K562 treated with DMSO at 1 percent for 4 hours (cell line): ENCODE results near the gene HCAR2. TPM values are rescaled to one million over a fixed set of nuclear protein-coding genes. Genes with fewer than 3 reads are reported as not detected.

Source experiments
- total RNA-seq: library from RNA; unstranded; fragments of 300-600 nt; gene quantifications from 2 replicates; pipeline ENCODE4 v1.2.3, GENCODE V29; 2022; ENCODE audit not compliant: insufficient read depth

Gene HCAR2
- not detected in 2 replicates for total RNA-seq

DNA sequence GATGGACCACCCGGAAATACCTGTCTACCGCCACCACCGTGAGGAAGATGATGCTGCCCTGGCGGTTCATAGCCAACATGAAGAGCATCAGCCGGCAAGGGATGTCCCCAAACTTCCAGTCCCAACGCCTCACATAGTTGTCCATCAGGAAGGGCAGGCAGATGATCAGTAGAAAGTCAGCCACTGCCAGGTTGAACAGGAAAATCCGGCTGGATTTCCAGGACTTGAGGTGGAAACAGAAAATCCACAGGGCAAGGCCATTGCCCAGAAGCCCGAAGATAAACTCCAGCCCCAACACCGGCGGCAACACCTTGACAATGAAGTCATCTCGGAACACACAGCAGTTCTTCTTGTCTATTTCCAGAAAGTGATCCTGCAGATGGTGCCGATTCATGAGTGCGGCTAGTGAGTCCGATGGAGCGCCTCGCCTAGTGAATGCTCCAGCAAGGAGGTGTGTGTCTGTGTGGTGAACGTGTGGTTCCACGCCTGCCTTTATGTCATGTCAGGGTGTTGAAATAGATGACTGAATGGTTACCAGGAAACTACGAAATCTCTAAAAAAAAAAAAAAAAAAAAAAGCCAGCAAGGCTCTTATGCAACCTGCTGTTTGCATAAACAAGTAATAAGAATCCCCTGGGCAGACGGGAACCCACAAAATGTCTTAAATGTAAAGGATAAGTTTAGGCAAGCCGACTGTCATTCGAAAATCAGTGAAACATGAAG lies at the start of gene HCAR2:
TSS of gene HCAR2 (minus strand) at position 468 of the 722 bp plus-strand sequence. CDS start at position 394, 74 bp downstream.

DNA sequence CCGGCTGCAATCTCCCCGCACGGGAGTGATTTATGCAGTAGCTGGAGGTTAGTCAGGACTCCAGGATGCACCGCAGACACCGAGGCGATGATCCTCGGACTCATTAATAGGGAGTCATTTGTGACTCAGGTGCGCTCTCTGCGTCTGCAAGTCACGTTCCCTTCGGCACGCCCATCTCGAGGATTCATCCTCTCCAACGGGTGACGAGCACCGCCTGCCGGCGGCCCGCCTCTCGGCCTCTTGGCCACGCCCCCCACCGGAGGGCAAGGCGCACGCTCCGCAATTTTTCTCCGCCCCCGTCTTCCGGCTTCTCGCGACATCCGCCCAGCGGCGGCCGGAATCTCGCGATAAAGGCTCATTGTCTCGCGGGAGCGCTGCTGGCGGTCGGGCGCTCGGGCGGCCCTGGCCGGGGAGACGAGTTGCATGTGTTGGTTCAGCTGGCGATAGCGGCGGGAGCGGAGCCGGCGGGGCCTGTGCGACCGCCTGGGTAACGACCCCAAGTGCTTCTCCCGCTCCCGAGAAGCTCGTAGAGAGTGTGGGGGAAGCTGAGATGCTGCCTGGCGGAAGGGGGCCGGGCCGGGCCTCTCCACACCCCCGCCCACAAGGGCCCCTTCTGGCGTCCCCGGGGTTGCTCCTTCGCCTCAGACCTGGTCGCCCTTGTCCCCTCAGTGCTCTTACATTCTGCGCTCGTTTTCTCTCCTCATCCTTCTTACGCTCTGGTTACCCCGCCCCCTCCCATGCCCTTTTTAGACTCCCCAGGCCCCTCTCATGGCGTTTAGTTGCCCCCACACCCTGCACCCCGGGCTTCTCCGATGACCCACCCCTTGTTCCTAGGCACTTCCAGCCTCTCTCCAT lies 49.5 kb upstream of the HCAR2 start, which contains the start of gene DENR:
TSS of gene DENR (plus strand) at position 361 of the 855 bp plus-strand sequence. CDS start 878 bp downstream, outside the sequence.

DNA sequence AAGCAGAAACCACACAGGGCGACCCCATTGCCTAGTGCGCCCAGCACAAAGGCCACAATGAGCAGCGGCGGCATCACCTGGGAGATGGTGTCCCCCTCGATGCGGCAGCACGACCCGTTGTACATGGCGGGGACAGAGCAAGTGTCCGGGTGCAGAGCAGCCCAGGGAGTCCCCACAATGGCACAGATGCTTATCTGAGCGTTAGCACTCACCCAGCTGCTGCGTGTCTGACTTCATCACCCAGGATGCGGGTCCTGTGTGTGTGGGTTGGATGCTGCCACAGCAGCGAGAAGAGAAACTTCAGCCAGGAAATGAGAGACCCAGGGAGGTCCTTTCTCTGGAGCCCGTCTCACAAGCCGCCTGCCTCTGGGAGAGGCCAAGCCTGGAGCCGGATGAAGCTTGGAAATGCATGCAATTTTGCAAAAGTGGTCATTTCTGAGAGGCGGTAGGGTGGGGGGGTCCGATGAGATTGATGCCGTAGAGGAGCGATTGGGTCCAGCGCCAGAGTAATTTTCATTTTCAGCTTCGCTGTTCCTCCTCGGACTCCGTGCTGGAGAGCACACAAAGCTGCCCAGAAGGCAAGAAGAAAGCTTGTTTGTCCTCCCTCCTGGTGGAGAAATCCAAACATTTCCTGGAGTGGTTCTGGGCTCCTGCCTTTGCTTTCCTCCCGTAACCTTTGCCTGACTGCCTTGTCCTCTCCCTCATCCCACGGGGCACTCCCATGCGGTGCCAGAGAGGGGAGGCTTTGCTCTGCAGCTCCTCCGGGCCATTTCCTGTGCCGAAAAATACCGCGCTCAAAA lies 27.3 kb upstream of the HCAR2 start, which contains the start of gene HCAR1:
TSS of gene HCAR1 (minus strand) at position 630 of the 800 bp plus-strand sequence. CDS start at position 125, 505 bp downstream.

GRCh38 chr12:122716658-122717057 lies 13.5 kb upstream of the HCAR2 start, which contains the start of gene HCAR3:
HCAR3 (minus strand) TSS chr12:122716811; CDS start chr12:122716737, 74 bp downstream.

Other genes starting within 250 kb of the HCAR2 start
- 33.1 and 34.1 TPM in 2 replicates for gene ZCCHC8, start 202.4 kb downstream of the HCAR2 start, total RNA-seq
- 31.7 and 53.4 TPM in 2 replicates for gene RSRC2, start 176.4 kb downstream of the HCAR2 start, total RNA-seq
- gene KNTC1, start 176.1 kb downstream of the HCAR2 start, total RNA-seq = 42.3 and 50.8 TPM in 2 replicates
- gene HCAR3, start 13.5 kb upstream of the HCAR2 start, total RNA-seq = not detected in 2 replicates
- gene HCAR1, start 27.5 kb upstream of the HCAR2 start, total RNA-seq = not detected in 2 replicates
- gene DENR, start 49.5 kb upstream of the HCAR2 start, total RNA-seq = 24.8 and 31.2 TPM in 2 replicates
- 1.6 and 2.3 TPM in 2 replicates for gene CCDC62, start 71.2 kb upstream of the HCAR2 start, total RNA-seq
- 18.7 and 23.2 TPM in 2 replicates for gene HIP1R, start 132.1 kb upstream of the HCAR2 start, total RNA-seq
- 21.4 and 27.2 TPM in 2 replicates for gene VPS37B, start 192.8 kb upstream of the HCAR2 start, total RNA-seq